Neural cell (in vitro differentiated cells): ENCODE results near the gene EYA3. TPM values are rescaled to one million over a fixed set of nuclear protein-coding genes. Genes with fewer than 3 reads are reported as not detected.

Experiments used
- H2AFZ ChIP-seq: fragments of 200-600, 300-800 bp; sonication (generic), shearing (Covaris generic); 2 replicates; pipeline ENCODE4 v1.6.0; 2014; ENCODE audit warnings: low read depth, mild to moderate bottlenecking, antibody characterized with exemption, low read length, moderate library complexity
- H3F3A ChIP-seq: fragments of 200-600 bp; shearing (Covaris generic); 2 replicates; pipeline ENCODE4 v1.6.1; 2016; ENCODE audit warnings: mild to moderate bottlenecking, moderate library complexity, mixed read lengths, antibody characterized with exemption, low read length; ENCODE audit not compliant: insufficient read depth, poor library complexity, severe bottlenecking
- H3K27ac ChIP-seq: fragments of 200-600, 300-800 bp; sonication (generic), shearing (Covaris generic); 2 replicates; pipeline ENCODE4 v1.5.1; 2014; ENCODE audit warnings: mild to moderate bottlenecking, low read length, moderate library complexity
- H3K27me3 ChIP-seq: fragments of 300-800, 200-600 bp; sonication (generic), shearing (Covaris generic); 2 replicates; pipeline ENCODE4 v1.6.0; 2014; ENCODE audit warnings: mild to moderate bottlenecking, low read depth, low read length, moderate library complexity; ENCODE audit not compliant: insufficient read depth
- H3K36me3 ChIP-seq: fragments of 300-800, 200-600 bp; sonication (generic), shearing (Covaris generic); 2 replicates; pipeline ENCODE4 v1.5.1; 2014; ENCODE audit warnings: mild to moderate bottlenecking, antibody characterized with exemption, low read length, moderate library complexity; ENCODE audit not compliant: insufficient read depth
- H3K4me2 ChIP-seq: fragments of 300-800, 200-600 bp; sonication (generic), shearing (Covaris generic); 2 replicates; pipeline ENCODE4 v1.6.0; 2014; ENCODE audit warnings: mild to moderate bottlenecking, low read length
- H3K4me3 ChIP-seq: fragments of 300-800, 200-600 bp; sonication (generic), shearing (Covaris generic); 2 replicates; pipeline ENCODE4 v1.5.1; 2014; ENCODE audit warnings: mild to moderate bottlenecking, low read length, moderate library complexity
- H3K79me2 ChIP-seq: fragments of 200-600 bp; shearing (Covaris generic); replicated peaks from 2 replicates; pipeline ENCODE4 v1.6.0; 2014; ENCODE audit warnings: mild to moderate bottlenecking, low read length, moderate library complexity; ENCODE audit not compliant: insufficient read depth
- H3K9ac ChIP-seq: fragments of 300-800, 200-600 bp; sonication (generic), shearing (Covaris generic); 2 replicates; pipeline ENCODE4 v1.6.1; 2016; ENCODE audit warnings: mild to moderate bottlenecking, low read length, mixed read lengths
- H3K9me2 ChIP-seq: fragments of 200-600 bp; shearing (Covaris generic); 2 replicates; pipeline ENCODE4 v1.6.1; 2016; ENCODE audit warnings: mild to moderate bottlenecking, low read length, mixed read lengths; ENCODE audit not compliant: insufficient read depth
- H3K9me3 ChIP-seq: fragments of 200-600, 300-800 bp; sonication (generic), shearing (Covaris generic); 2 replicates; pipeline ENCODE4 v1.6.1; 2016; ENCODE audit warnings: mild to moderate bottlenecking, mixed run types, low read length, moderate library complexity, mixed read lengths
- H4K20me1 ChIP-seq: fragments of 200-600 bp; shearing (Covaris generic); 2 replicates; pipeline ENCODE4 v1.6.1; 2016; ENCODE audit warnings: mild to moderate bottlenecking, mixed run types; ENCODE audit not compliant: insufficient read depth
- CTCF ChIP-seq: fragments of 450-650 bp; IDR thresholded peaks from 2 replicates; pipeline ENCODE4 v1.5.1; 2014; ENCODE audit warnings: antibody characterized with exemption, mild to moderate bottlenecking, moderate library complexity; ENCODE audit not compliant: poor library complexity, severe bottlenecking
- EP300 ChIP-seq: fragments of 450-650 bp; conservative IDR thresholded peaks from 2 replicates; pipeline ENCODE4 v1.6.1; 2014; ENCODE audit warnings: antibody characterized with exemption, mild to moderate bottlenecking, moderate library complexity; ENCODE audit not compliant: poor library complexity, severe bottlenecking
- EZH2 ChIP-seq: fragments of 200-600, 300-800 bp; shearing (Covaris generic), sonication (generic); IDR thresholded peaks from 2 replicates; pipeline ENCODE4 v1.6.1; 2014; ENCODE audit warnings: antibody characterized with exemption, low read length, borderline replicate concordance, mild to moderate bottlenecking; ENCODE audit not compliant: insufficient read depth, poor library complexity, severe bottlenecking
- MXI1 ChIP-seq: fragments of 450-650 bp; conservative IDR thresholded peaks from 2 replicates; pipeline ENCODE4 v1.6.1; 2014; ENCODE audit warnings: antibody characterized with exemption, mild to moderate bottlenecking; ENCODE audit not compliant: poor library complexity, severe bottlenecking
- POLR2AphosphoS5 ChIP-seq: IDR thresholded peaks from 2 replicates; pipeline ENCODE4 v1.6.1; 2012
- RAD21 ChIP-seq: fragments of 450-650 bp; conservative IDR thresholded peaks from 2 replicates; pipeline ENCODE4 v1.6.1; 2014; ENCODE audit warnings: antibody characterized with exemption, mild to moderate bottlenecking, moderate library complexity
- REST ChIP-seq: IDR thresholded peaks from 2 replicates; pipeline ENCODE4 v1.6.1; 2012; ENCODE audit warnings: borderline replicate concordance
- SMC3 ChIP-seq: fragments of 450-650 bp; conservative IDR thresholded peaks from 2 replicates; pipeline ENCODE4 v1.6.1; 2014; ENCODE audit warnings: antibody characterized with exemption, mild to moderate bottlenecking, moderate library complexity; ENCODE audit not compliant: poor library complexity
- TAF1 ChIP-seq: IDR thresholded peaks from 2 replicates; pipeline ENCODE4 v1.6.1; 2012; ENCODE audit warnings: low read depth
- polyA plus RNA-seq: library from polyadenylated mRNA; depleted of rRNA; stranded (reverse); fragments of >200 nt; gene quantifications from 2 replicates; pipeline ENCODE4 v1.2.3, GENCODE V29; 2014

Gene EYA3
- polyA plus RNA-seq, 1 donor from 2014 or later: 11.2 TPM

- no peak overlapping the region for H3K4me2 ChIP-seq
- no peak overlapping the region for H3K9ac ChIP-seq
- H3K9me2 ChIP-seq: no peaks in the 10 kb centered on the region
- no peak overlapping the region for H2AFZ ChIP-seq
- H3K27ac ChIP-seq: no peak overlapping the region
- no peaks in the 10 kb centered on the region for H4K20me1 ChIP-seq
- H3K9me3 ChIP-seq: no peaks in the 10 kb centered on the region
- no peak overlapping the region for H3K4me3 ChIP-seq
- H3K27me3 ChIP-seq: no peaks in the 10 kb centered on the region
- no peaks in the 10 kb centered on the region for H3K36me3 ChIP-seq
- no peaks in the 10 kb centered on the region for H3K79me2 ChIP-seq
- TF ChIP-seq EZH2 (no peak), TAF1 (no peak), REST (no peak), SMC3 (no peak), CTCF (no peak), MXI1 (no peak), RAD21 (no peak), EP300 (no peak), POLR2AphosphoS5 (no peak)
- H3F3A ChIP-seq: no peaks in the 10 kb centered on the region
Measured at GRCh38 chr1:28099050-28099769, 10.8 kb upstream of the EYA3 start.

- Histone ChIP-seq H2AFZ (no peak overlapping the region), H3K27me3 (no peaks in the 10 kb centered on the region), H3K27ac (no peak overlapping the region), H3K9ac (no peak overlapping the region), H3K79me2 (no peaks in the 10 kb centered on the region), H3K9me3 (no peaks in the 10 kb centered on the region), H3K9me2 (no peaks in the 10 kb centered on the region), H3K4me3 (no peak overlapping the region), H3K4me2 (no peak overlapping the region), H3K36me3 (no peaks in the 10 kb centered on the region), H3F3A (no peaks in the 10 kb centered on the region), H4K20me1 (no peaks in the 10 kb centered on the region)
- TF ChIP-seq REST (no peak), MXI1 (no peak), RAD21 (no peak), EP300 (no peak), TAF1 (no peak), SMC3 (no peak), CTCF (no peak), POLR2AphosphoS5 (no peak)
Measured at GRCh38 chr1:28097100-28097472, 8.7 kb upstream of the EYA3 start.
